SK-N-SH (cell line): ENCODE measurements around the gene ATR. TPM values are rescaled to one million over a fixed set of nuclear protein-coding genes. Genes with fewer than 3 reads are reported as not detected.

Source experiments
- CTCF ChIA-PET: fragments of 300-600, 350-600 bp; formaldehyde crosslinking; extraction: SDS; loops from one replicate; lab custom pipeline; 2021; lab: Yijun Ruan, JAX
- POLR2A ChIA-PET: fragments of 350-600 bp; sonication (Branson Sonifier 250); formaldehyde crosslinking; extraction: SDS; loops from one replicate; lab custom pipeline; 2020; ENCODE audit warnings: antibody characterized with exemption, inconsistent platforms; lab: Yijun Ruan, JAX
- DNase-seq: peaks from one replicate; pipeline ENCODE4 v3.0.0; 2012
- H2AFZ ChIP-seq: fragments of 200-600 bp; sonication (generic); 2 replicates; pipeline ENCODE4 v1.8.1; 2016; ENCODE audit warnings: antibody characterized with exemption, mild to moderate bottlenecking, low read depth
- H3F3A ChIP-seq: fragments of 200-600 bp; sonication (generic); replicated peaks from 2 replicates; pipeline ENCODE3; 2016; ENCODE audit warnings: antibody characterized with exemption, mild to moderate bottlenecking; ENCODE audit not compliant: insufficient read depth
- H3K27ac ChIP-seq, 2 experiments: fragments of 200-500 bp in 1 of 2; fragments of 200-600 bp in 1 of 2; sonication (Bioruptor generic) in 1 of 2; sonication (generic), shearing (Covaris generic) in 1 of 2; 2 replicates each; pipeline versions ENCODE4 v1.5.1 to v1.6.1; 2014 to 2016; ENCODE audit warnings: low read depth in 2 of 2, inconsistent platforms in 1 of 2, low read length in 1 of 2, mild to moderate bottlenecking in 1 of 2, mixed read lengths in 1 of 2
- H3K27me3 ChIP-seq: fragments of 200-600 bp; sonication (generic), shearing (Covaris generic); 2 replicates; pipeline ENCODE4 v1.6.1; 2016; ENCODE audit warnings: mixed run types; ENCODE audit not compliant: insufficient read depth
- H3K36me3 ChIP-seq, 2 experiments: fragments of 200-500 bp in 1 of 2; fragments of 200-600 bp in 1 of 2; sonication (Bioruptor generic) in 1 of 2; sonication (generic) in 1 of 2; replicated peaks in 1 of 2; 2 replicates each; pipeline versions ENCODE3 to v1.5.1; 2014 to 2016; ENCODE audit warnings: low read length in 1 of 2, mild to moderate bottlenecking in 1 of 2; ENCODE audit not compliant: insufficient read depth in 2 of 2, control insufficient read depth in 1 of 2
- H3K4me1 ChIP-seq, 2 experiments: fragments of 200-500 bp in 1 of 2; fragments of 200-600 bp in 1 of 2; sonication (Bioruptor generic) in 1 of 2; sonication (generic), shearing (Covaris generic) in 1 of 2; 2 replicates each; pipeline versions ENCODE4 v1.5.1 to v1.6.1; 2014 to 2016; ENCODE audit warnings: low read depth in 1 of 2, low read length in 1 of 2, mixed run types in 1 of 2; ENCODE audit not compliant: insufficient read depth in 2 of 2, control insufficient read depth in 1 of 2
- H3K4me2 ChIP-seq: fragments of 200-600 bp; sonication (generic), shearing (Covaris generic); 2 replicates; pipeline ENCODE4 v1.6.1; 2017; ENCODE audit warnings: mixed run types
- H3K4me3 ChIP-seq, 2 experiments: fragments of 200-500 bp in 1 of 2; fragments of 200-600 bp in 1 of 2; sonication (Bioruptor generic) in 1 of 2; sonication (generic), shearing (Covaris generic) in 1 of 2; 2 replicates each; pipeline versions ENCODE4 v1.5.1 to v1.8.1; 2014 to 2016; ENCODE audit warnings: low read depth in 2 of 2, inconsistent platforms in 1 of 2, low read length in 1 of 2, mild to moderate bottlenecking in 1 of 2, mixed read lengths in 1 of 2, moderate library complexity in 1 of 2
- H3K79me2 ChIP-seq: fragments of 200-600 bp; sonication (generic); 2 replicates; pipeline ENCODE4 v1.8.1; 2017; ENCODE audit warnings: mild to moderate bottlenecking; ENCODE audit not compliant: insufficient read depth
- H3K9ac ChIP-seq: fragments of 200-600 bp; sonication (generic); 2 replicates; pipeline ENCODE4 v1.6.1; 2017; ENCODE audit warnings: mixed run types
- H3K9me2 ChIP-seq: fragments of 200-600 bp; sonication (generic); 2 replicates; pipeline ENCODE4 v1.6.1; 2017; ENCODE audit warnings: mixed run types
- H3K9me3 ChIP-seq: fragments of 200-600 bp; sonication (generic); 2 replicates; pipeline ENCODE4 v1.6.1; 2017; ENCODE audit warnings: mixed run types, mild to moderate bottlenecking, moderate library complexity
- H4K20me1 ChIP-seq: fragments of 200-600 bp; sonication (generic); 2 replicates; pipeline ENCODE4 v1.6.1; 2017; ENCODE audit warnings: mild to moderate bottlenecking, mixed run types; ENCODE audit not compliant: insufficient read depth
- CHD2 ChIP-seq: fragments of 150-350 bp; IDR thresholded peaks from 2 replicates; pipeline ENCODE4 v1.6.1; 2018; ENCODE audit warnings: low read length; ENCODE audit not compliant: partially characterized antibody
- EP300 ChIP-seq, 2 experiments: IDR thresholded peaks; 2 replicates each; pipeline versions ENCODE4 v1.4.0 to v1.6.1; 2012; ENCODE audit warnings: borderline replicate concordance in 1 of 2, low read depth in 1 of 2, low read length in 1 of 2
- EZH2phosphoT487 ChIP-seq: fragments of 200-600 bp; sonication (generic); IDR thresholded peaks from 2 replicates; pipeline ENCODE4 v1.6.1; 2017; ENCODE audit warnings: low read depth, mixed run types, mild to moderate bottlenecking, antibody characterized with exemption, moderate library complexity, borderline replicate concordance
- FOXJ3 ChIP-seq: sonication (generic); formaldehyde crosslinking; IDR thresholded peaks from 2 replicates; pipeline ENCODE4 v1.5.1; 2020; ENCODE audit warnings: mild to moderate bottlenecking, missing genetic modification reagents
- FOXM1 ChIP-seq: IDR thresholded peaks from 2 replicates; pipeline ENCODE4 v1.4.0; 2012; ENCODE audit warnings: low read depth, mild to moderate bottlenecking
- GATA2 ChIP-seq: sonication (generic); formaldehyde crosslinking; IDR thresholded peaks from 2 replicates; pipeline ENCODE4 v1.5.0; 2020; ENCODE audit warnings: mild to moderate bottlenecking, missing genetic modification reagents
- IRF3 ChIP-seq: fragments of 150-350 bp; IDR thresholded peaks from 2 replicates; pipeline ENCODE4 v1.6.1; 2016; ENCODE audit warnings: mild to moderate bottlenecking, low read depth, low read length
- JUND ChIP-seq: IDR thresholded peaks from 2 replicates; pipeline ENCODE4 v1.4.0; 2012
- MAX ChIP-seq: IDR thresholded peaks from 2 replicates; pipeline ENCODE4 v1.4.0; 2012; ENCODE audit warnings: low read depth
- MXI1 ChIP-seq: IDR thresholded peaks from 2 replicates; pipeline ENCODE4 v1.6.1; 2012; ENCODE audit warnings: mild to moderate bottlenecking, low read depth, low read length, improper control_type of control experiment
- NFIC ChIP-seq: IDR thresholded peaks from 2 replicates; pipeline ENCODE4 v1.4.0; 2012; ENCODE audit warnings: borderline replicate concordance
- PBX3 ChIP-seq: IDR thresholded peaks from 2 replicates; pipeline ENCODE4; 2012
- POLR2AphosphoS5 ChIP-seq: IDR thresholded peaks from 2 replicates; pipeline ENCODE4 v1.6.1; 2012; ENCODE audit warnings: low read depth, low read length
- RCOR1 ChIP-seq: fragments of 150-350 bp; IDR thresholded peaks from 2 replicates; pipeline ENCODE4 v1.6.1; 2017; ENCODE audit warnings: antibody characterized with exemption, low read length
- REST ChIP-seq: IDR thresholded peaks from 2 replicates; pipeline ENCODE4 v1.6.1; 2012; ENCODE audit warnings: mild to moderate bottlenecking, low read depth, low read length, moderate library complexity
- SIN3A ChIP-seq: IDR thresholded peaks from 2 replicates; pipeline ENCODE4 v1.6.1; 2012; ENCODE audit warnings: low read depth, mild to moderate bottlenecking, low read length, moderate library complexity, borderline replicate concordance
- SMC3 ChIP-seq: IDR thresholded peaks from 2 replicates; pipeline ENCODE4 v1.6.1; 2012; ENCODE audit warnings: low read depth, low read length, improper control_type of control experiment
- TAF1 ChIP-seq: IDR thresholded peaks from 2 replicates; pipeline ENCODE4 v1.6.1; 2012; ENCODE audit warnings: low read depth, mild to moderate bottlenecking, low read length, moderate library complexity, borderline replicate concordance
- YY1 ChIP-seq: IDR thresholded peaks from 2 replicates; pipeline ENCODE4 v1.4.0; 2012; ENCODE audit warnings: low read depth, mild to moderate bottlenecking
- WGBS: methylation state at CpG from one replicate; pipeline ENCODE4 v1.1.6; 2017; ENCODE audit warnings: low lambda C conversion rate; 5-methylcytosine and 5-hydroxymethylcytosine counted together
- polyA plus RNA-seq, 3 experiments: library from polyadenylated mRNA; depleted of rRNA; stranded (reverse); fragments of >200 nt; gene quantifications; 2 replicates each; pipeline ENCODE4 v1.2.3, GENCODE V29; 2012

Gene ATR
- polyA plus RNA-seq, 1 of the 3 experiments (the other 2 are of a cell fraction) = 7.3 TPM

GRCh38 chr3:142623194-142623593, 44.7 kb upstream of the ATR start:
- no peak overlapping the region for H3K9ac ChIP-seq
- no peaks in the 10 kb centered on the region for H3K9me2 ChIP-seq
- H3K27ac ChIP-seq = no peak overlapping the region
- no peak for DNase-seq
- H3K36me3 ChIP-seq = no peaks in the 10 kb centered on the region
- no peak overlapping the region for H3K4me3 ChIP-seq
- H2AFZ ChIP-seq = no peak overlapping the region
- H3K79me2 ChIP-seq = no peaks in the 10 kb centered on the region
- no peak overlapping the region for H3K4me2 ChIP-seq
- ChIA-PET POLR2A (no interaction called here), CTCF (no interaction called here)
- H3K9me3 ChIP-seq = no peaks in the 10 kb centered on the region
- no peak for TF ChIP-seq RCOR1
- no peak for TF ChIP-seq IRF3
- no peak for TF ChIP-seq MXI1
- no peak for TF ChIP-seq FOXJ3
- no peak for TF ChIP-seq SIN3A
- TF ChIP-seq JUND = no peak
- no peak for TF ChIP-seq POLR2AphosphoS5
- TF ChIP-seq YY1 = no peak
- no peak for TF ChIP-seq SMC3
- no peak for TF ChIP-seq TAF1
- TF ChIP-seq CHD2 = no peak
- TF ChIP-seq EZH2phosphoT487 = no peak
- no peak for TF ChIP-seq MAX
- no peak for TF ChIP-seq FOXM1
- TF ChIP-seq NFIC = no peak
- no peak for TF ChIP-seq EP300 (IDR thresholded peaks at IDR 0.05; ENCODE audit: borderline replicate concordance in 1 of 2, low read depth in 1 of 2, low read length in 1 of 2)
- TF ChIP-seq PBX3 = no peak
- TF ChIP-seq, all 33 proteins: peak for 0
- no peaks in the 10 kb centered on the region for H3K27me3 ChIP-seq
- H4K20me1 ChIP-seq = no peaks in the 10 kb centered on the region
- H3K4me1 ChIP-seq = no peaks in the 10 kb centered on the region
- no peaks in the 10 kb centered on the region for H3F3A ChIP-seq

- ChIA-PET POLR2A (no interaction called here), CTCF (no interaction called here)
- no peaks in the 10 kb centered on the region for H3K9me3 ChIP-seq
- no peaks in the 10 kb centered on the region for H3K4me1 ChIP-seq
- no peaks in the 10 kb centered on the region for H4K20me1 ChIP-seq
- H3K27me3 ChIP-seq = no peaks in the 10 kb centered on the region
- no peaks in the 10 kb centered on the region for H3K79me2 ChIP-seq
- no peaks in the 10 kb centered on the region for H3K9me2 ChIP-seq
- H3K27ac ChIP-seq = no peak overlapping the region
- 56% methylated on average over 2 of the region's 2 CpGs for WGBS
- no peak overlapping the region for H2AFZ ChIP-seq
- no peaks in the 10 kb centered on the region for H3F3A ChIP-seq
- no peak overlapping the region for H3K4me3 ChIP-seq
- no peak for DNase-seq
- H3K36me3 ChIP-seq = no peaks in the 10 kb centered on the region
- no peak overlapping the region for H3K9ac ChIP-seq
- H3K4me2 ChIP-seq = no peak overlapping the region
- TF ChIP-seq REST (no peak), FOXM1 (no peak), PBX3 (no peak), TAF1 (no peak), IRF3 (no peak), CHD2 (no peak), EP300 (IDR thresholded peaks at IDR 0.05; ENCODE audit: borderline replicate concordance in 1 of 2, low read depth in 1 of 2, low read length in 1 of 2) (no peak), GATA2 (CRISPR knock-in tag) (no peak), FOXJ3 (no peak), JUND (no peak)
These were observed 43.9 kb upstream of the ATR start for GRCh38 chr3:142622405-142622804.
